Astrocyte (in vitro differentiated cells and primary cell): ENCODE results near the gene RNASEH2C. TPM values are rescaled to one million over a fixed set of nuclear protein-coding genes. Genes with fewer than 3 reads are reported as not detected.
"Not testable (repeated sequence)": the region's sequence is repeated elsewhere in the genome, so short reads cannot be mapped to it uniquely, and the experiment has no call there.

Experiments used
- DNase-seq: peaks from one replicate; pipeline ENCODE4 v3.0.0-alpha.2; 2010; ENCODE audit warnings: low read depth
- FAIRE-seq: peaks from 2 replicates; lab custom pipeline; 2011; peaks lifted over from hg19 to GRCh38; lab: Jason Lieb, UNC
- H2AFZ ChIP-seq: 2 replicates; pipeline ENCODE4 v1.6.0; 2012; ENCODE audit warnings: low read depth, low read length, inconsistent platforms
- H3K27ac ChIP-seq: 2 replicates; pipeline ENCODE4 v1.5.1; 2011; ENCODE audit warnings: low read depth, low read length, inconsistent platforms
- H3K27me3 ChIP-seq: 2 replicates; pipeline ENCODE4 v1.6.0; 2011; ENCODE audit warnings: low read length, inconsistent platforms; ENCODE audit not compliant: insufficient read depth
- H3K36me3 ChIP-seq: 2 replicates; pipeline ENCODE4 v1.5.1; 2011; ENCODE audit warnings: low read length, inconsistent platforms; ENCODE audit not compliant: insufficient read depth
- H3K4me1 ChIP-seq: 2 replicates; pipeline ENCODE4 v1.5.1; 2011; ENCODE audit warnings: low read length, inconsistent platforms; ENCODE audit not compliant: insufficient read depth
- H3K4me2 ChIP-seq: 2 replicates; pipeline ENCODE4 v1.6.0; 2012; ENCODE audit warnings: low read length, inconsistent platforms
- H3K4me3 ChIP-seq: 2 replicates; pipeline ENCODE4 v1.5.1; 2011; ENCODE audit warnings: low read depth, mild to moderate bottlenecking, low read length, inconsistent platforms; ENCODE audit not compliant: insufficient read depth
- H3K79me2 ChIP-seq: 2 replicates; pipeline ENCODE4 v1.6.0; 2012; ENCODE audit warnings: mild to moderate bottlenecking, low read length, inconsistent platforms; ENCODE audit not compliant: insufficient read depth
- H3K9ac ChIP-seq: 2 replicates; pipeline ENCODE4 v1.6.0; 2012; ENCODE audit warnings: mild to moderate bottlenecking, low read length, inconsistent platforms
- H3K9me3 ChIP-seq: 2 replicates; pipeline ENCODE4 v1.5.1; 2012; ENCODE audit warnings: low read depth, mild to moderate bottlenecking, low read length, inconsistent platforms; ENCODE audit not compliant: insufficient read depth
- H4K20me1 ChIP-seq: 2 replicates; pipeline ENCODE4 v1.6.0; 2012; ENCODE audit warnings: low read length, inconsistent platforms; ENCODE audit not compliant: insufficient read depth
- H3K27ac Mint-ChIP-seq: one replicate; pipeline ENCODE4 v1.8.0; 2021; ENCODE audit warnings: mild to moderate bottlenecking, mixed read lengths; ENCODE audit not compliant: unreplicated experiment
- H3K27me3 Mint-ChIP-seq: one replicate; pipeline ENCODE4 v1.8.0; 2021; ENCODE audit warnings: low read depth, mixed read lengths; ENCODE audit not compliant: unreplicated experiment
- H3K36me3 Mint-ChIP-seq: one replicate; pipeline ENCODE4 v1.8.0; 2021; ENCODE audit warnings: low read depth, mixed read lengths; ENCODE audit not compliant: unreplicated experiment
- H3K4me1 Mint-ChIP-seq: one replicate; pipeline ENCODE4 v1.8.0; 2021; ENCODE audit warnings: low read depth, mixed read lengths; ENCODE audit not compliant: unreplicated experiment
- H3K4me3 Mint-ChIP-seq: one replicate; pipeline ENCODE4 v1.8.0; 2021; ENCODE audit warnings: mild to moderate bottlenecking, moderate library complexity, mixed read lengths; ENCODE audit not compliant: unreplicated experiment
- H3K9me3 Mint-ChIP-seq: one replicate; pipeline ENCODE4 v1.8.0; 2021; ENCODE audit warnings: mild to moderate bottlenecking, mixed read lengths; ENCODE audit not compliant: unreplicated experiment
- CTCF ChIP-seq: IDR thresholded peaks from 2 replicates; pipeline ENCODE4 v1.5.1; 2011; ENCODE audit warnings: low read depth, mild to moderate bottlenecking, inconsistent platforms, low read length, moderate library complexity; ENCODE audit not compliant: insufficient read depth
- EZH2 ChIP-seq: IDR thresholded peaks from 2 replicates; pipeline ENCODE4 v1.6.1; 2012; ENCODE audit warnings: mild to moderate bottlenecking, low read length, inconsistent platforms; ENCODE audit not compliant: insufficient read depth
- total RNA-seq: library from RNA; stranded (reverse); gene quantifications from 2 replicates; pipeline ENCODE4 v1.2.1, GENCODE V29; 2021

Gene RNASEH2C
- total RNA-seq, 1 donor from 2014 or later = 25.0 TPM

GRCh38 chr11:65766535-65766934 is 45.9 kb upstream of the RNASEH2C start:
- TF ChIP-seq CTCF (no peak), EZH2 (no peak)
- Mint-ChIP-seq H3K9me3 (peaks cover 8% of the 10 kb centered on the region), H3K4me3 (no peak overlapping the region), H3K4me1 (no peaks in the 10 kb centered on the region), H3K36me3 (peaks cover 2% of the 10 kb centered on the region), H3K27me3 (no peaks in the 10 kb centered on the region), H3K27ac (no peak overlapping the region)
- Histone ChIP-seq H3K9ac (no peak overlapping the region), H3K79me2 (no peaks in the 10 kb centered on the region), H3K9me3 (no peaks in the 10 kb centered on the region), H3K4me3 (no peak overlapping the region), H3K27me3 (no peaks in the 10 kb centered on the region), H2AFZ (no peak overlapping the region), H4K20me1 (no peaks in the 10 kb centered on the region), H3K36me3 (no peaks in the 10 kb centered on the region), H3K4me2 (no peak overlapping the region), H3K4me1 (no peaks in the 10 kb centered on the region), H3K27ac (no peak overlapping the region)
- DNase-seq (peak; percentile 71), FAIRE-seq (no peak)

- peaks cover 7% of the 10 kb centered on the region for H3K9me3 Mint-ChIP-seq
- no peak overlapping the region for H3K4me2 ChIP-seq
- no peak for DNase-seq
Observed at GRCh38 chr11:65764434-65764833, 43.8 kb upstream of the RNASEH2C start.

GRCh38 chr11:65762816-65763215 is 42.2 kb upstream of the RNASEH2C start:
- H3K36me3 ChIP-seq, H3K27me3 ChIP-seq, H3K27ac Mint-ChIP-seq, FAIRE-seq, H3K27me3 Mint-ChIP-seq, H3K4me1 ChIP-seq, H3K4me2 ChIP-seq, H3K9me3 Mint-ChIP-seq, H3K9me3 ChIP-seq, H3K9ac ChIP-seq, H4K20me1 ChIP-seq, H3K4me3 ChIP-seq, H3K27ac ChIP-seq, DNase-seq, H3K36me3 Mint-ChIP-seq, H3K79me2 ChIP-seq, H2AFZ ChIP-seq, H3K4me3 Mint-ChIP-seq, H3K4me1 Mint-ChIP-seq: not testable (repeated sequence)

More at GRCh38 chr11:65764434-65764833, 43.8 kb upstream of the RNASEH2C start:
- Histone ChIP-seq H3K9ac (no peak overlapping the region), H2AFZ (no peak overlapping the region), H3K27me3 (no peaks in the 10 kb centered on the region), H3K36me3 (no peaks in the 10 kb centered on the region), H3K79me2 (no peaks in the 10 kb centered on the region), H3K9me3 (no peaks in the 10 kb centered on the region), H3K4me1 (no peaks in the 10 kb centered on the region), H4K20me1 (no peaks in the 10 kb centered on the region), H3K4me3 (no peak overlapping the region), H3K27ac (no peak overlapping the region)
- no peak for FAIRE-seq
- H3K4me1 Mint-ChIP-seq = no peaks in the 10 kb centered on the region
- no peak overlapping the region for H3K4me3 Mint-ChIP-seq
- H3K27ac Mint-ChIP-seq = no peak overlapping the region
- H3K36me3 Mint-ChIP-seq = peaks cover 2% of the 10 kb centered on the region
- H3K27me3 Mint-ChIP-seq = peaks cover under 1% of the 10 kb centered on the region
- TF ChIP-seq CTCF (no peak), EZH2 (no peak)

GRCh38 chr11:65762169-65762568 is 41.6 kb upstream of the RNASEH2C start:
- not testable (repeated sequence) for H3K4me1 ChIP-seq, H3K4me3 ChIP-seq, H3K4me2 ChIP-seq, FAIRE-seq, H3K27me3 Mint-ChIP-seq, H3K9me3 Mint-ChIP-seq, H3K79me2 ChIP-seq, H3K36me3 ChIP-seq, H3K9ac ChIP-seq, H3K36me3 Mint-ChIP-seq, H3K4me3 Mint-ChIP-seq, H3K27ac Mint-ChIP-seq, H3K27me3 ChIP-seq, H2AFZ ChIP-seq, H3K27ac ChIP-seq, H3K9me3 ChIP-seq, DNase-seq, H4K20me1 ChIP-seq, H3K4me1 Mint-ChIP-seq
